Measurements from ENCODE around the gene SLC2A4RG. TPM values are rescaled to one million over a fixed set of nuclear protein-coding genes. Genes with fewer than 3 reads are reported as not detected.

SLC2A4RG gene
- total and polyA plus RNA-seq, 2 of the 4 experiments (the other 2 are of a cell fraction), result 5.0 to 50.3 TPM

GRCh38 chr20:63744574-63745423, 5.2 kb downstream of the SLC2A4RG start:
- H4K5ac ChIP-seq (ENCODE audit: low read depth, low read length), result no peak overlapping the region
- no peak overlapping the region for H2BK15ac ChIP-seq (ENCODE audit: low read depth, low read length)
- BruUV-seq (replicated peaks), result no TSS peak
- no peak overlapping the region for H3K27ac ChIP-seq (ENCODE audit: insufficient read depth, low read length)
- H3K9me3 ChIP-seq (ENCODE audit: control insufficient read depth, insufficient read depth, low read length), result no peaks in the 10 kb centered on the region
- H3K18ac ChIP-seq (ENCODE audit: low read depth, low read length), result no peak overlapping the region
- H3K56ac ChIP-seq (ENCODE audit: extremely low read depth, insufficient read depth, low read length), result no peak overlapping the region
- no peak overlapping the region for H2AFZ ChIP-seq (replicated peaks; ENCODE audit: low read length, poor library complexity)
- H4K8ac ChIP-seq (ENCODE audit: low read depth in 2 of 2, low read length in 2 of 2), result 0 out of 4 replicates have a peak overlapping the region, but pooled peaks of 1 of the 2 experiments have one; percentile 19
- POLR2A ChIA-PET (ENCODE audit: unreplicated experiment), result interaction anchor here (0.7 kb wide), 1 partner anchor 86 kb away, joined by 3 read pairs; the partner anchor contains the start of gene RTEL1
- no peak overlapping the region for H2AK5ac ChIP-seq (ENCODE audit: low read depth, low read length)
- no peak overlapping the region for H4K91ac ChIP-seq (ENCODE audit: insufficient read depth, low read depth, low read length)
- no peak overlapping the region for H2AK9ac ChIP-seq (replicated peaks; ENCODE audit: low read depth, low read length, poor library complexity)
- no peak overlapping the region for H3K4me3 ChIP-seq (ENCODE audit: insufficient read depth, low read depth, low read length)
- no peak overlapping the region for H3K9ac ChIP-seq (ENCODE audit: low read depth, low read length)
- intact Hi-C loops (cut with micrococcal nuclease), result no loop called here
- H3K4me1 ChIP-seq (ENCODE audit: control insufficient read depth, insufficient read depth, low read length), result peaks cover 5% of the 10 kb centered on the region
- CTCF ChIA-PET, result no interaction called here
- H2BK5ac ChIP-seq (ENCODE audit: low read depth, low read length, poor library complexity, severe bottlenecking), result no peak overlapping the region
- no peak overlapping the region for H3K23ac ChIP-seq (ENCODE audit: low read depth, low read length)
- no peak overlapping the region for H2BK120ac ChIP-seq (ENCODE audit: low read depth, low read length)
- 91% methylated on average over 6 of the region's 25 CpGs; no CpG with 5 or more reads in 1 of the 2 experiments for WGBS, 2 experiments (ENCODE audit: extremely low coverage in 2 of 2, insufficient read length in 1 of 2)
- no peak for DNase-seq
- no peak overlapping the region for H2BK20ac ChIP-seq (ENCODE audit: low read depth, low read length)
- dilution Hi-C loops (cut with HindIII; ENCODE audit: low sequenced_read_pairs, unreplicated experiment), result no loop called here
- peaks cover 30% of the 10 kb centered on the region; the same call in 1 of the 2 replicates for H3K36me3 ChIP-seq (ENCODE audit: control insufficient read depth, insufficient read depth, low read length)
- no peak for ATAC-seq (ENCODE audit: low read depth)
- no peaks in the 10 kb centered on the region for H3K27me3 ChIP-seq (ENCODE audit: control insufficient read depth, insufficient read depth, low read length)
- in situ Hi-C loops (cut with MboI; ENCODE audit: low sequenced_read_pairs), result no loop called here
- peaks cover 4 to 9% of the 10 kb centered on the region in 2 experiments; a peak in 2 of 4 replicates for H3K79me1 ChIP-seq (ENCODE audit: low read depth in 1 of 2, low read length in 2 of 2)
- H3K4me2 ChIP-seq (ENCODE audit: low read depth, low read length), result no peak overlapping the region
- no peaks in the 10 kb centered on the region for H3K9me1 ChIP-seq (ENCODE audit: insufficient read depth, low read length)
- no peak overlapping the region for H3K4ac ChIP-seq (ENCODE audit: low read depth, low read length)
- H4K20me1 ChIP-seq (ENCODE audit: insufficient read depth, low read length), result peaks cover 11% of the 10 kb centered on the region
- no peak overlapping the region for H3K14ac ChIP-seq (replicated peaks; ENCODE audit: low read depth, low read length)
- no peak for TF ChIP-seq RCOR1 (IDR thresholded peaks at IDR 0.05; ENCODE audit: insufficient replicate concordance, low read length)
- no peak for TF ChIP-seq FOS (IDR thresholded peaks at IDR 0.05; ENCODE audit: low read depth, low read length)
- no peak for TF ChIP-seq CHD1 (IDR thresholded peaks at IDR 0.05; ENCODE audit: low read depth, low read length)
- TF ChIP-seq MAZ (IDR thresholded peaks at IDR 0.05; ENCODE audit: borderline replicate concordance, low read depth, low read length), result no peak
- TF ChIP-seq MAFK (IDR thresholded peaks at IDR 0.05; ENCODE audit: low read depth, low read length), result no peak
- TF ChIP-seq NFE2L2 (IDR thresholded peaks at IDR 0.05; ENCODE audit: low read depth, low read length), result no peak
- TF ChIP-seq, protein P1, sequence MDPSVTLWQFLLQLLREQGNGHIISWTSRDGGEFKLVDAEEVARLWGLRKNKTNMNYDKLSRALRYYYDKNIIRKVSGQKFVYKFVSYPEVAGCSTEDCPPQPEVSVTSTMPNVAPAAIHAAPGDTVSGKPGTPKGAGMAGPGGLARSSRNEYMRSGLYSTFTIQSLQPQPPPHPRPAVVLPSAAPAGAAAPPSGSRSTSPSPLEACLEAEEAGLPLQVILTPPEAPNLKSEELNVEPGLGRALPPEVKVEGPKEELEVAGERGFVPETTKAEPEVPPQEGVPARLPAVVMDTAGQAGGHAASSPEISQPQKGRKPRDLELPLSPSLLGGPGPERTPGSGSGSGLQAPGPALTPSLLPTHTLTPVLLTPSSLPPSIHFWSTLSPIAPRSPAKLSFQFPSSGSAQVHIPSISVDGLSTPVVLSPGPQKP (IDR thresholded peaks at IDR 0.05; ENCODE audit: borderline replicate concordance, low read depth, low read length), result no peak
- TF ChIP-seq BHLHE40 (IDR thresholded peaks at IDR 0.05; ENCODE audit: low read depth, low read length), result no peak
- no peak for TF ChIP-seq RAD21 (IDR thresholded peaks at IDR 0.05; ENCODE audit: low read length)
- TF ChIP-seq CEBPB (IDR thresholded peaks at IDR 0.05; ENCODE audit: low read depth, low read length), result no peak
- no peak for TF ChIP-seq RFX5 (IDR thresholded peaks at IDR 0.05; ENCODE audit: low read depth, low read length)
- TF ChIP-seq POLR2A (IDR thresholded peaks at IDR 0.05; ENCODE audit: low read depth, low read length), result no peak
- TF ChIP-seq, protein P2, sequence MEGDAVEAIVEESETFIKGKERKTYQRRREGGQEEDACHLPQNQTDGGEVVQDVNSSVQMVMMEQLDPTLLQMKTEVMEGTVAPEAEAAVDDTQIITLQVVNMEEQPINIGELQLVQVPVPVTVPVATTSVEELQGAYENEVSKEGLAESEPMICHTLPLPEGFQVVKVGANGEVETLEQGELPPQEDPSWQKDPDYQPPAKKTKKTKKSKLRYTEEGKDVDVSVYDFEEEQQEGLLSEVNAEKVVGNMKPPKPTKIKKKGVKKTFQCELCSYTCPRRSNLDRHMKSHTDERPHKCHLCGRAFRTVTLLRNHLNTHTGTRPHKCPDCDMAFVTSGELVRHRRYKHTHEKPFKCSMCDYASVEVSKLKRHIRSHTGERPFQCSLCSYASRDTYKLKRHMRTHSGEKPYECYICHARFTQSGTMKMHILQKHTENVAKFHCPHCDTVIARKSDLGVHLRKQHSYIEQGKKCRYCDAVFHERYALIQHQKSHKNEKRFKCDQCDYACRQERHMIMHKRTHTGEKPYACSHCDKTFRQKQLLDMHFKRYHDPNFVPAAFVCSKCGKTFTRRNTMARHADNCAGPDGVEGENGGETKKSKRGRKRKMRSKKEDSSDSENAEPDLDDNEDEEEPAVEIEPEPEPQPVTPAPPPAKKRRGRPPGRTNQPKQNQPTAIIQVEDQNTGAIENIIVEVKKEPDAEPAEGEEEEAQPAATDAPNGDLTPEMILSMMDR (conservative IDR thresholded peaks at IDR 0.05; ENCODE audit: low read depth, low read length), result no peak
- TF ChIP-seq MXI1 (IDR thresholded peaks at IDR 0.05; ENCODE audit: borderline replicate concordance, low read depth, low read length), result no peak
- TF ChIP-seq, protein P3, sequence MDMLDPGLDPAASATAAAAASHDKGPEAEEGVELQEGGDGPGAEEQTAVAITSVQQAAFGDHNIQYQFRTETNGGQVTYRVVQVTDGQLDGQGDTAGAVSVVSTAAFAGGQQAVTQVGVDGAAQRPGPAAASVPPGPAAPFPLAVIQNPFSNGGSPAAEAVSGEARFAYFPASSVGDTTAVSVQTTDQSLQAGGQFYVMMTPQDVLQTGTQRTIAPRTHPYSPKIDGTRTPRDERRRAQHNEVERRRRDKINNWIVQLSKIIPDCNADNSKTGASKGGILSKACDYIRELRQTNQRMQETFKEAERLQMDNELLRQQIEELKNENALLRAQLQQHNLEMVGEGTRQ (IDR thresholded peaks at IDR 0.05; ENCODE audit: low read depth, low read length), result no peak

All from IMR-90 (cell line).